Activated CD8-positive, alpha-beta T cell treated with anti-CD3 and anti-CD28 coated beads, Interleukin-2, amount 10 ng/mL, durations not matched to agents 7 days and 5 days (primary cell): ENCODE measurements around the gene PLEK2. TPM values are rescaled to one million over a fixed set of nuclear protein-coding genes. Genes with fewer than 3 reads are reported as not detected.
"Not testable (repeated sequence)": the region's sequence is repeated elsewhere in the genome, so short reads cannot be mapped to it uniquely, and the experiment has no call there.

Source experiments
- ATAC-seq: fragments of 150-1000 bp; cut with Tn5 transposase; one replicate; pipeline ENCODE4 v1.10.0; 2021; ENCODE audit warnings: moderate library complexity
- CTCF ChIA-PET: fragments of 350-600 bp; sonication (Branson Sonifier 250); formaldehyde crosslinking; loops from one replicate; lab custom pipeline; 2021; ENCODE audit warnings: antibody characterized with exemption; lab: Charles Lee
- POLR2A ChIA-PET: fragments of 350-600 bp; sonication (Branson Sonifier 250); formaldehyde crosslinking; loops from one replicate; lab custom pipeline; 2021; ENCODE audit warnings: antibody characterized with exemption; lab: Charles Lee
- DNase-seq: peaks from one replicate; pipeline ENCODE4 v3.0.0-alpha.2; 2020
- H3K27ac Mint-ChIP-seq: one replicate; pipeline ENCODE4 v1.8.0; 2021; ENCODE audit warnings: mild to moderate bottlenecking, mixed read lengths
- H3K27me3 Mint-ChIP-seq: one replicate; pipeline ENCODE4 v1.8.0; 2021; ENCODE audit warnings: low read depth, mixed read lengths
- H3K36me3 Mint-ChIP-seq: one replicate; pipeline ENCODE4 v1.8.0; 2021; ENCODE audit warnings: low read depth, mixed read lengths
- H3K4me1 Mint-ChIP-seq: one replicate; pipeline ENCODE4 v1.8.0; 2021; ENCODE audit warnings: low read depth, mixed read lengths
- H3K4me3 Mint-ChIP-seq: one replicate; pipeline ENCODE4 v1.8.0; 2021; ENCODE audit warnings: mild to moderate bottlenecking, mixed read lengths
- H3K9me3 Mint-ChIP-seq: one replicate; pipeline ENCODE4 v1.8.0; 2022; ENCODE audit warnings: mixed read lengths; ENCODE audit not compliant: insufficient read depth
- total RNA-seq, 2 experiments: library from RNA; stranded (reverse); gene quantifications; one replicate each; pipeline ENCODE4 v1.2.3, GENCODE V29; 2021

PLEK2 gene
- total RNA-seq, 2 experiments from 2014 or later, result not detected

- POLR2A ChIA-PET, result interaction anchor here (1.2 kb wide), 1 partner anchor 57 kb away, joined by 4 read pairs; the partner anchor contains the start of gene ATP6V1D
- Mint-ChIP-seq H3K36me3 (no peaks in the 10 kb centered on the region), H3K4me3 (no peak overlapping the region), H3K27me3 (peaks cover 20% of the 10 kb centered on the region), H3K4me1 (peaks cover 20% of the 10 kb centered on the region), H3K9me3 (no peaks in the 10 kb centered on the region), H3K27ac (no peak overlapping the region)
- no peak for DNase-seq
- no peak for ATAC-seq
- CTCF ChIA-PET, result interaction anchor here (2.6 kb wide), 1 partner anchor 155 kb away, joined by 10 read pairs; no protein-coding TSS in a partner anchor
Observed at GRCh38 chr14:67416085-67416484, 4.1 kb upstream of the PLEK2 start.

DNA sequence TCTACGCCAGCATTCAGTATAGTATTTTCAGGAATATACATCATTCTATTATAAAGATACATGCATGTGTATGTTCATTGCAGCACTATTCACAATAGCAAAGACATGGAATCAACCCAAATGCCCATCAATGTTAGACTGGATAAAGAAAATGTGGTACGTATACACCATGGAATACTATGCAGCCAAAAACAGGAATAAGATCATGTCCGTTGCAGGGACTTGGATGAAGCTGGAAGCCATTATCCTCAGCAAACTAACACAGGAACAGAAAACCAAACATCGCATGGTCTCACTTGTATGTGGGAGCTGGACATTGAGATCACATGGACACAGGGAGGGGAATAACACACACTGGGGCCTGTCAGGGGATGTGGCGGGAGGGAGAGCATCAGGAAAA lies 3.6 kb upstream of the PLEK2 start:
- ATAC-seq, H3K27ac Mint-ChIP-seq, H3K36me3 Mint-ChIP-seq, H3K4me3 Mint-ChIP-seq, DNase-seq, H3K9me3 Mint-ChIP-seq: not testable (repeated sequence)
- Mint-ChIP-seq H3K4me1 (peaks cover 20% of the 10 kb centered on the region), H3K27me3 (peaks cover 22% of the 10 kb centered on the region)
- POLR2A ChIA-PET, result interaction anchor here (1.2 kb wide), 1 partner anchor 56 kb away, joined by 4 read pairs; the partner anchor contains the start of gene ATP6V1D
- CTCF ChIA-PET, result interaction anchor here (2.6 to 2.8 kb wide), 2 partner anchors 11 to 156 kb away, joined by 10 read pairs; no protein-coding TSS in a partner anchor

- H3K9me3 Mint-ChIP-seq, result no peaks in the 10 kb centered on the region
- CTCF ChIA-PET, result interaction anchor here (0.8 to 2.8 kb wide), 4 partner anchors 11 to 157 kb away, joined by 3 to 10 read pairs (median 6); no protein-coding TSS in a partner anchor
- peaks cover 27% of the 10 kb centered on the region for H3K27me3 Mint-ChIP-seq
- POLR2A ChIA-PET, result no interaction called here
- H3K4me1 Mint-ChIP-seq, result peaks cover 20% of the 10 kb centered on the region
- DNase-seq (peak; percentile 32), ATAC-seq (peak; percentile 38)
- H3K4me3 Mint-ChIP-seq, result no peak overlapping the region
- no peaks in the 10 kb centered on the region for H3K36me3 Mint-ChIP-seq
- peak overlapping the region; percentile 46 for H3K27ac Mint-ChIP-seq
Observed at GRCh38 chr14:67413806-67414769, 2.1 kb upstream of the PLEK2 start.

DNA sequence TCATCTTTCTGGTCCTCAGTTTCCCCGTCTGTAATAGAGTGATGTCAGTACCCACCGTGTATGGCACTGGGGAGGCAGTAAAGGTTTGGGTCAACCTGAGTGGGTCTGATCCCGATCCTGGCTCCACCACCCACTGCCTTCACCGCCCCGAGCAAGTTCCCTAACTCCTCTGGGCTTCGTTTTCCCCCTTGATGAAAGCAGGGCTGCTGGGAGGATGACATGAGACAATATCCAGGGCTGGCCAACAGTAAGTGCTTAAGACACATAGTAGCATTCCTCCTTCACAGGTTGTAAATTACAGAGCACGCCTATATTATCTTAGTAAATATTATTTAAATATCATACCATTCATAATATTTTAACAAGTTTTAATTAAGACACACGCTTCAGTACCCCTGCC lies 595 bp downstream of the PLEK2 start:
- Mint-ChIP-seq H3K27ac (no peak overlapping the region), H3K4me1 (peaks cover 20% of the 10 kb centered on the region), H3K4me3 (no peak overlapping the region), H3K36me3 (no peaks in the 10 kb centered on the region), H3K9me3 (no peaks in the 10 kb centered on the region), H3K27me3 (peaks cover 27% of the 10 kb centered on the region)
- ChIA-PET POLR2A (no interaction called here), CTCF (no interaction called here)
- DNase-seq (no peak), ATAC-seq (no peak)

- Mint-ChIP-seq H3K27ac (no peak overlapping the region), H3K4me1 (peaks cover 20% of the 10 kb centered on the region), H3K9me3 (no peaks in the 10 kb centered on the region), H3K27me3 (peaks cover 23% of the 10 kb centered on the region), H3K4me3 (no peak overlapping the region), H3K36me3 (no peaks in the 10 kb centered on the region)
- DNase-seq, result no peak
- CTCF ChIA-PET, result interaction anchor here (0.9 to 1.2 kb wide), 2 partner anchors 51 to 161 kb away, joined by 3 read pairs; partner anchors contain the start of gene ATP6V1D
- ATAC-seq, result no peak
- POLR2A ChIA-PET, result interaction anchor here (0.8 kb wide), 1 partner anchor 102 kb away, joined by 3 read pairs; no protein-coding TSS in a partner anchor
Observed at GRCh38 chr14:67410313-67410712, 1.7 kb downstream of the PLEK2 start.

GRCh38 chr14:67409461-67409860 lies 2.5 kb downstream of the PLEK2 start:
- Mint-ChIP-seq H3K9me3 (no peaks in the 10 kb centered on the region), H3K27me3 (peaks cover 23% of the 10 kb centered on the region), H3K4me1 (peaks cover 18% of the 10 kb centered on the region), H3K36me3 (no peaks in the 10 kb centered on the region), H3K27ac (no peak overlapping the region), H3K4me3 (no peak overlapping the region)
- CTCF ChIA-PET, result interaction anchor here (1.2 kb wide), 1 partner anchor 50 kb away, joined by 3 read pairs; the partner anchor contains the start of gene ATP6V1D
- DNase-seq (no peak), ATAC-seq (no peak)
- POLR2A ChIA-PET, result interaction anchor here (0.8 kb wide), 1 partner anchor 103 kb away, joined by 3 read pairs; no protein-coding TSS in a partner anchor

DNA sequence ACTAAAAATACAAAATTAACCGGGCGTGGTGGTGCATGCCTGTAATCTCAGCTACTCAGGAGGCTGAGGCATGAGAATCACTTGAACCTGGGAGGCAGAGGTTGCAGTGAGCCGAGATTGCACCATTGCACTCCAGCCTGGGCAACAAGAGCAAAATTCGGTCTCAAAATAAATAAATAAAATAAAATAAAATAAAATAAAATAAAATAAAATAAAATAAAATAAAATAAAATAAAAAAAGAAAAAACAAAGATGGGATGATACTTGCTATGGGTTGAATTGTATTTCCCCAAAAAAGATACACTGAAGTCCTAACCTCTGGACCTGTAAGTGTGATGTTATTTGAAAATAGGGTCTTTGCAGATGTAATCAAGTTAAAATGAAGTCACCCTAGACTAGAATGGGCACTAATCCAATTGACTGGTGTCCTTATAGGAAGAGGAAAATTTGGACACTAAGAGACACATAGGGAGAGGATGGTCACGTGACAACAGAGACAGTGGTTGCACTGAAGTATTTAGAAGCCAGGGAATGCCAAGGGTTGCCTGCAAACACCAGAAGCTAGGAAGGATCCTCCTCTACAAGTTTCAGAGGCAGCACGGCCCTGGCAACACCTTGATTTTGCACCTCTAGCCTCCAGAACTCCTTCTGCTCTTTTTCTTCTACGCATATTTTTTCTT lies 3.7 kb downstream of the PLEK2 start:
- H3K9me3 Mint-ChIP-seq, H3K27ac Mint-ChIP-seq, H3K36me3 Mint-ChIP-seq, H3K4me1 Mint-ChIP-seq, POLR2A ChIA-PET, H3K4me3 Mint-ChIP-seq, CTCF ChIA-PET, ATAC-seq, DNase-seq: not testable (repeated sequence)
- peaks cover 24% of the 10 kb centered on the region for H3K27me3 Mint-ChIP-seq

- Mint-ChIP-seq H3K27me3 (peaks cover 14% of the 10 kb centered on the region), H3K36me3 (no peaks in the 10 kb centered on the region), H3K27ac (no peak overlapping the region), H3K4me1 (no peaks in the 10 kb centered on the region), H3K4me3 (no peak overlapping the region), H3K9me3 (no peaks in the 10 kb centered on the region)
- ChIA-PET POLR2A (no interaction called here), CTCF (interaction anchor here (0.7 to 1.5 kb wide), 3 partner anchors 22 to 239 kb away, joined by 3 to 4 read pairs (median 3); no protein-coding TSS in a partner anchor)
- ATAC-seq, result no peak
- no peak for DNase-seq
Observed at GRCh38 chr14:67405771-67406170, 6.2 kb downstream of the PLEK2 start.

GRCh38 chr14:67400434-67400833 lies 11.5 kb downstream of the PLEK2 start:
- Mint-ChIP-seq H3K9me3 (no peaks in the 10 kb centered on the region), H3K27ac (no peak overlapping the region), H3K36me3 (no peaks in the 10 kb centered on the region), H3K4me1 (no peaks in the 10 kb centered on the region), H3K4me3 (no peak overlapping the region), H3K27me3 (peaks cover 17% of the 10 kb centered on the region)
- POLR2A ChIA-PET, result interaction anchor here (0.6 kb wide), 1 partner anchor 41 kb away, joined by 3 read pairs; the partner anchor contains the start of gene ATP6V1D
- DNase-seq (no peak), ATAC-seq (no peak)
- CTCF ChIA-PET, result interaction anchor here (0.9 to 1.1 kb wide), 3 partner anchors 20 to 171 kb away, joined by 3 read pairs; no protein-coding TSS in a partner anchor

DNA sequence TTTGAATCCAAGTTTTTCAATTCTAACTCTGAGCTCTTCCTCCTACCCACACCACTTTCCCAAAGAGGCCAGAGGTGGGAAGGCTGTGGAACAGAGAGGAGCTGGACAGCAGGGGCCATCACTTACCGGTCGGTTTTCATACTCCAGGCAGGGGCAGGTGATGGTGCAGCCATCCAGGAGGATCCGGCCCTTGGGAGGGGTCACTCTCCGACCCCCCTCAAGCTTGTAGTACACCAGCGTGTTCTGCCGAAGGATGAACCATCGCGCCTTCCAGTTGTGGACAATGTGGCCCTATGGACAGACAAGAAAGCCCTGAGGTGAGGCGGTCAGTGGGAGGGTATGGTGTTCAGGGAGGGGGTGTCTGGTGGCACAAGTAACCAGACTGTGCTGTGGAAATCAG lies 14.4 kb downstream of the PLEK2 start:
- Mint-ChIP-seq H3K4me1 (no peaks in the 10 kb centered on the region), H3K4me3 (no peak overlapping the region), H3K27ac (no peak overlapping the region), H3K27me3 (peaks cover 11% of the 10 kb centered on the region), H3K36me3 (no peaks in the 10 kb centered on the region), H3K9me3 (no peaks in the 10 kb centered on the region)
- DNase-seq (no peak), ATAC-seq (no peak)
- CTCF ChIA-PET, result no interaction called here
- POLR2A ChIA-PET, result no interaction called here

DNA sequence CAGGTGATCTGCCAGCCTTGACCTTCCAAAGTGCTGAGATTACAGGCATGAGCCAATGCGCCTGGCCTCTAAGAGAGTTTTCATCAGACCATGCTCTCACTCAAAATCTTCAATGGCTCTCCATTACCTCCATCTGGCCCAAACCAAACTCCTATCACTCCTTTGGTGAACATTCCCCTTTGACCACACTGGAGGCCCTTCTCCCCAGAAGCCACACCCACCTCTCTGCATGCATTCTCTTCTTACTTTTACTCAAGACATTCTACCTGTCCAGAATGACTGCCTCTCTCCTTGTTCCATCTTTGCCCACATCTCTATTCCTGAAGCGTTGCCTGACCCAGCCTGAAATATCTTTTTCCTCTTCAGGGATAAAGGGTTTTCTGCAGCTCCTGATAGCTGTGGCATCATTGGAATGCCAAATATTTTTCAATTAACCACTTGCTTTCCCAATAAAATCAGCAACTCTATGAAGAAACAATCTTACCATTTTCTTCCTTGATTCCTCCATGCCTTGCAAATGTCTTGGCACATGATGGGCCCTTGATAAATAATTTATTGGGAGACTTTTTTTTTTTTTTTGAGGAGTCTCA lies 15.5 kb downstream of the PLEK2 start:
- Mint-ChIP-seq H3K36me3 (no peaks in the 10 kb centered on the region), H3K9me3 (no peaks in the 10 kb centered on the region), H3K27ac (no peak overlapping the region), H3K4me1 (peaks cover under 1% of the 10 kb centered on the region), H3K4me3 (no peak overlapping the region), H3K27me3 (peaks cover 10% of the 10 kb centered on the region)
- CTCF ChIA-PET, result no interaction called here
- POLR2A ChIA-PET, result no interaction called here
- no peak for DNase-seq
- no peak for ATAC-seq
